Loucy (cell line): ENCODE data around the gene ARSG.

Experiments
- H2AFZ ChIP-seq: fragments of 200-600 bp; sonication (generic); 2 replicates; pipeline ENCODE4 v1.6.0; 2016; ENCODE audit warnings: antibody characterized with exemption, mild to moderate bottlenecking, low read length, moderate library complexity
- H3F3A ChIP-seq: fragments of 200-600 bp; 2 replicates; pipeline ENCODE4 v1.6.0; 2016; ENCODE audit warnings: antibody characterized with exemption, low read depth, mild to moderate bottlenecking
- H3K27me3 ChIP-seq: fragments of 200-600 bp; sonication (generic); 2 replicates; pipeline ENCODE4 v1.6.1; 2014; ENCODE audit warnings: low read length, mild to moderate bottlenecking; ENCODE audit not compliant: insufficient read depth, poor library complexity, severe bottlenecking
- H3K36me3 ChIP-seq: fragments of 200-600 bp; sonication (generic); 2 replicates; pipeline ENCODE4 v1.6.1; 2016; ENCODE audit warnings: low read length; ENCODE audit not compliant: insufficient read depth
- H3K4me1 ChIP-seq: fragments of 200-600 bp; sonication (generic); 2 replicates; pipeline ENCODE4 v1.5.1; 2014; ENCODE audit warnings: low read length, mild to moderate bottlenecking; ENCODE audit not compliant: insufficient read depth, poor library complexity, severe bottlenecking
- H3K4me2 ChIP-seq: fragments of 200-600 bp; sonication (generic); 2 replicates; pipeline ENCODE4 v1.6.0; 2014; ENCODE audit warnings: antibody characterized with exemption, low read length, low read depth, mild to moderate bottlenecking; ENCODE audit not compliant: poor library complexity, severe bottlenecking
- H3K4me3 ChIP-seq: fragments of 200-600 bp; sonication (generic); 2 replicates; pipeline ENCODE4 v1.5.1; 2014; ENCODE audit warnings: low read length, mild to moderate bottlenecking, mixed read lengths; ENCODE audit not compliant: poor library complexity, severe bottlenecking
- H3K79me2 ChIP-seq: fragments of 200-600 bp; sonication (generic); 2 replicates; pipeline ENCODE4 v1.6.1; 2014; ENCODE audit warnings: low read length; ENCODE audit not compliant: insufficient read depth
- H3K9ac ChIP-seq: fragments of 200-600 bp; sonication (generic); 2 replicates; pipeline ENCODE4 v1.6.0; 2014; ENCODE audit warnings: mild to moderate bottlenecking, low read depth, low read length, moderate library complexity; ENCODE audit not compliant: poor library complexity, severe bottlenecking
- H3K9me2 ChIP-seq: fragments of 200-600 bp; sonication (generic); replicated peaks from 2 replicates; pipeline ENCODE4 v1.6.1; 2016; ENCODE audit warnings: low read depth, low read length, mixed read lengths
- H3K9me3 ChIP-seq: fragments of 200-600 bp; sonication (generic); 2 replicates; pipeline ENCODE4 v1.6.1; 2014; ENCODE audit warnings: mild to moderate bottlenecking, antibody characterized with exemption, low read length, low read depth; ENCODE audit not compliant: insufficient read depth
- H4K20me1 ChIP-seq: fragments of 200-600 bp; sonication (generic); 2 replicates; pipeline ENCODE4 v1.6.0; 2014; ENCODE audit warnings: antibody characterized with exemption, low read length, mild to moderate bottlenecking; ENCODE audit not compliant: insufficient read depth, poor library complexity, severe bottlenecking
- CTCF ChIP-seq: fragments of 200-600 bp; sonication (generic); conservative IDR thresholded peaks from 2 replicates; pipeline ENCODE4 v1.5.1; 2014; ENCODE audit warnings: mild to moderate bottlenecking, antibody characterized with exemption, low read length
- EZH2phosphoT487 ChIP-seq: fragments of 200-600 bp; IDR thresholded peaks from 2 replicates; pipeline ENCODE4 v1.6.1; 2018; ENCODE audit warnings: antibody characterized with exemption, mild to moderate bottlenecking, moderate library complexity, borderline replicate concordance

ARSG gene

DNA sequence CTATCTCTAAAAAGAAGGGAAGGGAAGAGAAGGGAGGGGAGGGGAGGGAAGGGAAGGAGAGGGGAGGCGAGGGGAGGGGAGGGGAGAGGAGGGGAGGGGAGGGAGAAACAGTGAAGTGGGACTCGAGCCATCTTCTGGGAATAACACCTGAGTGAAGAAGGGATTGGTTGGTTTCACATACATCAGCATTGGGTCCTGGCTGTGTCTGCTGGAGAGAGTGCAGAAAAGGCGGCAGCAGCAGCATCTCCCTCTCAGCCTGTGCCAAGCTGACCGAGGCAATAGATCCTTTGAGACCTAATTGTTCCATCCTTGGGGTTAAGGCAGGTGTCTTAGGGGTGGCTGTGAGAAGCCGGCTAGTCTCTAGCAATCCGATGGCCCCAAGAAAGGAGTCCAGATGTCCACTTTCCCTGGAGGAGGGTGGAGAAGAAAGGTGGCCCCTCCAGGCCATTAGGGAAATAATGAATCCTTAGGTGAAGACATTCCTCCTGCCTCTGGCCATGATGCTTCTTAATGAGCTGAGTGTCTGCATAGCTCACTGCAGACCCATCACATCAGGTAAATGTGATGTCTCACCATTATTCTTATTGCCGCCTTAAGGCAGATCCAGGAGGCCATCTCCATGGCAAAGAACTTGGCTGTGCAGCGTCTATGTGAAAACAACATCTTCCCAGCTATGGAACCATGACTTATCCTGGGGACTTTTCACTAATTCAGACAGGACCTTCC, 94.4 kb downstream of the ARSG start:
- H3K4me3 ChIP-seq: no peak overlapping the region
- no peak overlapping the region for H2AFZ ChIP-seq
- no peaks in the 10 kb centered on the region for H3K79me2 ChIP-seq
- H3K4me2 ChIP-seq: no peak overlapping the region
- no peaks in the 10 kb centered on the region for H4K20me1 ChIP-seq
- no peaks in the 10 kb centered on the region for H3K27me3 ChIP-seq
- H3K36me3 ChIP-seq: no peaks in the 10 kb centered on the region
- no peaks in the 10 kb centered on the region for H3F3A ChIP-seq
- H3K4me1 ChIP-seq: peaks cover 25% of the 10 kb centered on the region
- H3K9ac ChIP-seq: no peak overlapping the region
- no peaks in the 10 kb centered on the region for H3K9me2 ChIP-seq
- no peak for TF ChIP-seq EZH2phosphoT487
- TF ChIP-seq CTCF: no peak
- H3K9me3 ChIP-seq: no peaks in the 10 kb centered on the region

- Histone ChIP-seq H3K9ac (no peak overlapping the region), H3K79me2 (no peaks in the 10 kb centered on the region), H3K4me3 (no peak overlapping the region), H3K4me2 (no peak overlapping the region), H4K20me1 (no peaks in the 10 kb centered on the region), H3K4me1 (peaks cover 25% of the 10 kb centered on the region), H3K9me2 (no peaks in the 10 kb centered on the region), H3K27me3 (no peaks in the 10 kb centered on the region), H3K9me3 (no peaks in the 10 kb centered on the region), H3F3A (no peaks in the 10 kb centered on the region), H3K36me3 (no peaks in the 10 kb centered on the region), H2AFZ (no peak overlapping the region)
- TF ChIP-seq EZH2phosphoT487 (no peak), CTCF (no peak)
Measured at GRCh38 chr17:68387435-68388218, 96.3 kb downstream of the ARSG start.

GRCh38 chr17:68389041-68389440, 97.7 kb downstream of the ARSG start:
- Histone ChIP-seq H3F3A (no peaks in the 10 kb centered on the region), H3K36me3 (no peaks in the 10 kb centered on the region), H3K27me3 (no peaks in the 10 kb centered on the region), H2AFZ (no peak overlapping the region), H3K4me1 (peaks cover 10% of the 10 kb centered on the region), H3K4me3 (no peak overlapping the region), H3K4me2 (no peak overlapping the region), H3K79me2 (no peaks in the 10 kb centered on the region), H3K9me2 (no peaks in the 10 kb centered on the region), H3K9me3 (no peaks in the 10 kb centered on the region), H4K20me1 (no peaks in the 10 kb centered on the region), H3K9ac (no peak overlapping the region)
- no peak for TF ChIP-seq EZH2phosphoT487
- no peak for TF ChIP-seq CTCF
